LNCAP (cell line): ENCODE measurements around the gene TMUB1.

Experiments used
- CTCF ChIP-seq: fragments of 450-650 bp; IDR thresholded peaks from 2 replicates; pipeline ENCODE4 v1.5.1; 2017; ENCODE audit warnings: mild to moderate bottlenecking

Gene TMUB1

GRCh38 chr7:151078233-151079040, 4.9 kb downstream of the TMUB1 start:
- no peak for TF ChIP-seq CTCF

DNA sequence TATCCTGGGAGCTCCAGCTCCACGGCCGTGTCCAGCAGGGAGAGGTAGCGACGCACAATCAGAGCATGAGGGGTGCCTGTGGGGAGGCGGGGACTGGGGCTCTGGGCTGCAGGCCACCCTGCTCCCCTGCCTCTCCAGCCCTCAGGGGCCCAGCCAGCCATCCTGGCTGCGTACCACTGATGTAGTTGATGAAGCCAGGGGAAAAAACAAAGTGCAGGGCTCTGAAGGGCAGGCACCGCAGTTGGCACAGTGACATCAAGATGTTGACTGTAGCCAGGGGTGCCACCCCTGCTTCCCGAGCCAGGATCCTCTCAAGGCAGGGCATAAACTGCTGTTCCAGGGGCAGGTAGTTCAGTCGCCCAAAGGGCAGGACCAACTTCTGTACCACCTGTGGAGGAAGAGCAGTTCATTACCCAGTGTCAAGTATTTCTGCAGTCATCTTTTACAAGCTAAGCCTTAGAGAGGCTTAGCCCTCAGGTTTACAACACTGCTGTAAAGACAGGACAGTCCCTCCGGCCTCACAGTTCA, 5.5 kb downstream of the TMUB1 start:
- TF ChIP-seq CTCF: no peak

DNA sequence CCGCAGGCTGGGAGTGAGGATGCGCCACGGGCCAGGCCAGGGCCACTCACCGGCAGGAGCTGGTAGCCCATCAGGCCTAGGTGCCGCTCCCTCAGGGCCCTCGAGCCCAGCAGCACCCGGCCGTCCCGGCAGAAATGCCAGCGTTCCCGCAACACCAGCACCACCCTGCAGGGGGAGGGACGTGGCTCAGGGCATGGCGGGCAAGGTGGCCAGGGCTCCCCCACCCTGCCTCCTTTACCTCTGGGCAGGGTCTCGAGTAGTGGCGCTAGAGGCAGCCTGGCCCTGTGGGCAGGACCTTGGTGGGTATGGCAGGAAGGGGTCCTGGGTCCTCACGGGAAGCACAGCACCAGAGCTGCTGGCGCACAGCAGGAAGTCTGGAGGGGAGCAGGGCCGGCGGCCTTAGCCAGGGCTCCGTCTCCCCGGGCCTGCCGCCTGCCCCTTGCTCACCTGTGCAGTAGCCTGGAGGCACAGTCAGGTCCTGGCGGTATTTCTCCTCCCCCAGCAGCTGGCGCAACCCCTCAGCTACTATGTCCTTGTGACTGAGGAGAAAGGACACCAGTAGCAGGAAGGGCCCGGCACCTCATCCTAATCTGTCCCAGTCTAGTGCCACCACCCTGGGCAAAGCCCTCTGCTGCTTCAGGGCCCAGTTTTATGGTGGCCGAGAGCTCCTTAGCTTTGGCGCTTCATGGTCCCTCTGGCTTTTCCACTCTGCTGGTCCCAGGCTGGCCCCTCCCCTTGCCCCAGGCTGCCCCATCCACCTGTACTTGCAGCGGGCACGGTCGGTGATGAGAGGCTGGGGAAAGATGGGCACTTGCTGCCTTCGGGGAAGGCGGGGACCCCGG, 6.2 kb downstream of the TMUB1 start:
- TF ChIP-seq CTCF: peak; percentile 27; the same call in 1 of the 2 replicates

- TF ChIP-seq CTCF: no peak
These were observed 7.3 kb downstream of the TMUB1 start for GRCh38 chr7:151075978-151076426.

GRCh38 chr7:151075662-151075971, 7.7 kb downstream of the TMUB1 start:
- no peak for TF ChIP-seq CTCF

GRCh38 chr7:151074817-151075661, 8.3 kb downstream of the TMUB1 start:
- no peak for TF ChIP-seq CTCF

DNA sequence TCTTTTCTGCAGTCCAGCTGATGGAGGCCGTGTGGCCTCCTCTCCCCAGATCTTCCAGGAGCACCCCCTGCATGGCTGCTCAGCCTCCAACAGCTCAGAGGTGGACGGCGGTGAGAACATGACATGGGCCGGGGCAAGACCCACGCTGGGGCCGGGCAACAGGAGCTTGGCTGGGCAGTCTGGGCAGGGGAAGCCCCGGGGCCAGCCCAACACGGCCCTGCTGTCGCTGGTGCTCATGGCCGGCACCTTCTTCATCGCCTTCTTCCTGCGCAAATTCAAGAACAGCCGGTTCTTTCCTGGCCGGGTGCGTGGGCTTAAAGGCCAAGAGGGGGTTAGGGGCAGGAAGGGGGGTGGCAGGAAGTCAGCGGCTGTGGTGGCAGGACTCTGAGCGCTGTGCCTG, 9.3 kb downstream of the TMUB1 start:
- no peak for TF ChIP-seq CTCF
